A549 (cell line): Measurements from ENCODE around the gene VWC2. TPM values are rescaled to one million over a fixed set of nuclear protein-coding genes. Genes with fewer than 3 reads are reported as not detected.

Experiments used
- ATAC-seq, 2 experiments: fragments of 200-7000 bp in 1 of 2; fragments of >200 bp in 1 of 2; cut with Nextera tagmentation in 1 of 2; cut with Tn5 transposase in 1 of 2; 3 replicates each; pipeline versions ENCODE4 v1.8.0 to v1.9.1; 2018 to 2020; ENCODE audit warnings: mild to moderate bottlenecking in 1 of 2, moderate library complexity in 1 of 2
- CTCF ChIA-PET: fragments of 300-600 bp; sonication (Branson Sonifier 250); formaldehyde crosslinking; extraction: SDS; loops from one replicate; lab custom pipeline; 2021; ENCODE audit warnings: antibody characterized with exemption, inconsistent platforms; lab: Yijun Ruan, JAX
- POLR2A ChIA-PET: fragments of 350-600 bp; formaldehyde crosslinking; extraction: SDS; loops from one replicate; lab custom pipeline; 2021; ENCODE audit warnings: antibody characterized with exemption, inconsistent platforms; lab: Yijun Ruan, JAX
- DNase-seq, 2 experiments: peaks; one replicate each; pipeline versions ENCODE4 v3.0.0 to v3.0.0-alpha.2; 2011 to 2016; ENCODE audit warnings: low read depth in 1 of 2, low spot score in 1 of 2
- FAIRE-seq: peaks from 2 replicates; lab custom pipeline; 2011; peaks lifted over from hg19 to GRCh38; lab: Jason Lieb, UNC
- H3K27ac ChIP-seq, 2 experiments: fragments of >200 bp; sonication (Bioruptor Twin); formaldehyde crosslinking; 3 replicates each; pipeline ENCODE4 v1.5.1; 2016 to 2017
- H3K4me1 ChIP-seq: fragments of >200 bp; sonication (Bioruptor Twin); formaldehyde crosslinking; 3 replicates; pipeline ENCODE4 v1.6.1; 2016
- H3K4me2 ChIP-seq: fragments of >200 bp; sonication (Bioruptor Twin); formaldehyde crosslinking; 3 replicates; pipeline ENCODE4 v1.6.1; 2016
- H3K4me3 ChIP-seq: fragments of >200 bp; sonication (Bioruptor Twin); formaldehyde crosslinking; 3 replicates; pipeline ENCODE4 v1.5.1; 2016
- H3K9me3 ChIP-seq: fragments of >200 bp; sonication (Bioruptor Twin); formaldehyde crosslinking; 3 replicates; pipeline ENCODE4 v1.6.1; 2016
- BCL3 ChIP-seq: fragments of >200 bp; sonication (Bioruptor Twin); formaldehyde crosslinking; IDR thresholded peaks from 3 replicates; pipeline ENCODE4 v1.6.1; 2016
- BHLHE40 ChIP-seq: IDR thresholded peaks from 2 replicates; pipeline ENCODE4 v1.6.1; 2012; ENCODE audit warnings: low read depth, low read length, inconsistent platforms
- CEBPB ChIP-seq, 2 experiments: fragments of >200 bp in 1 of 2; sonication (Bioruptor Twin) in 1 of 2; formaldehyde crosslinking in 1 of 2; IDR thresholded peaks; 2 replicates each; pipeline ENCODE4 v1.6.1; 2012 to 2016
- CHD4 ChIP-seq: fragments of 200-600 bp; sonication (generic); IDR thresholded peaks from 2 replicates; pipeline ENCODE4 v1.6.1; 2016; ENCODE audit warnings: antibody characterized with exemption, mild to moderate bottlenecking, borderline replicate concordance
- EHMT2 ChIP-seq: fragments of 200-600 bp; sonication (generic); IDR thresholded peaks from 2 replicates; pipeline ENCODE4 v1.6.1; 2016; ENCODE audit warnings: antibody characterized with exemption, low read depth, mild to moderate bottlenecking, moderate library complexity
- EP300 ChIP-seq, 2 experiments: fragments of >200 bp; sonication (Bioruptor Twin); formaldehyde crosslinking; IDR thresholded peaks; 2 replicates in 1 of 2; 3 replicates in 1 of 2; pipeline ENCODE4 v1.6.1; 2016 to 2017
- ESRRA ChIP-seq: fragments of 150-350 bp; IDR thresholded peaks from 2 replicates; pipeline ENCODE4 v1.6.1; 2014; ENCODE audit warnings: mild to moderate bottlenecking, low read length, borderline replicate concordance
- FOSB ChIP-seq: fragments of 250-450 bp; sonication (Bioruptor Pico); IDR thresholded peaks from 2 replicates; pipeline ENCODE4 v1.5.0; 2020; ENCODE audit warnings: mild to moderate bottlenecking, moderate library complexity
- HDAC2 ChIP-seq: fragments of 200-600 bp; sonication (generic); IDR thresholded peaks from 2 replicates; pipeline ENCODE4 v1.6.1; 2016
- HES2 ChIP-seq: fragments of >200 bp; sonication (Bioruptor Twin); formaldehyde crosslinking; IDR thresholded peaks from 2 replicates; pipeline ENCODE4 v1.6.1; 2016
- HMGXB4 ChIP-seq: fragments of 250-450 bp; sonication (Bioruptor Pico); IDR thresholded peaks from 2 replicates; pipeline ENCODE4 v1.5.0; 2021; ENCODE audit warnings: mild to moderate bottlenecking, moderate library complexity, borderline replicate concordance
- HOXB5 ChIP-seq: fragments of 250-450 bp; sonication (Bioruptor Pico); IDR thresholded peaks from 2 replicates; pipeline ENCODE4 v1.5.0; 2020; ENCODE audit warnings: mild to moderate bottlenecking, moderate library complexity
- JUNB ChIP-seq: fragments of >200 bp; sonication (Bioruptor Twin); formaldehyde crosslinking; IDR thresholded peaks from 2 replicates; pipeline ENCODE4 v1.6.1; 2016
- KDM1A ChIP-seq: fragments of 200-600 bp; sonication (generic); IDR thresholded peaks from 2 replicates; pipeline ENCODE4 v1.6.1; 2016; ENCODE audit warnings: low read depth, mild to moderate bottlenecking
- KDM5A ChIP-seq: fragments of 200-600 bp; sonication (generic); IDR thresholded peaks from 2 replicates; pipeline ENCODE4 v1.6.1; 2016; ENCODE audit warnings: antibody characterized with exemption, mild to moderate bottlenecking
- MAFK ChIP-seq: fragments of 450-650 bp; IDR thresholded peaks from 2 replicates; pipeline ENCODE4 v1.6.1; 2014; ENCODE audit not compliant: partially characterized antibody
- MYC ChIP-seq: IDR thresholded peaks from 2 replicates; pipeline ENCODE4 v1.6.1; 2012; ENCODE audit warnings: mild to moderate bottlenecking, inconsistent platforms, low read length, improper control_type of control experiment, borderline replicate concordance
- NPAS2 ChIP-seq: fragments of 250-450 bp; sonication (Bioruptor Pico); IDR thresholded peaks from 2 replicates; pipeline ENCODE4 v1.8.0; 2022; ENCODE audit warnings: mild to moderate bottlenecking, moderate library complexity, borderline replicate concordance
- PHF8 ChIP-seq: fragments of 200-600 bp; sonication (generic); IDR thresholded peaks from 2 replicates; pipeline ENCODE4 v1.6.1; 2016; ENCODE audit warnings: low read depth, mild to moderate bottlenecking, antibody characterized with exemption, moderate library complexity, borderline replicate concordance
- RCOR1 ChIP-seq: fragments of 150-350 bp; IDR thresholded peaks from 2 replicates; pipeline ENCODE4 v1.6.1; 2014; ENCODE audit warnings: antibody characterized with exemption, low read length, low read depth
- RFX5 ChIP-seq: fragments of 450-650 bp; IDR thresholded peaks from 2 replicates; pipeline ENCODE4 v1.7.1; 2014; ENCODE audit warnings: antibody characterized with exemption, mild to moderate bottlenecking, moderate library complexity
- SMC3 ChIP-seq: fragments of >200 bp; sonication (Bioruptor Twin); formaldehyde crosslinking; IDR thresholded peaks from 3 replicates; pipeline ENCODE4 v1.6.1; 2018; ENCODE audit warnings: inconsistent platforms
- TFCP2L1 ChIP-seq: fragments of 250-450 bp; sonication (Bioruptor Pico); IDR thresholded peaks from 2 replicates; pipeline ENCODE4 v1.5.0; 2021; ENCODE audit warnings: mild to moderate bottlenecking
- WGBS: methylation state at CpG from one replicate; pipeline ENCODE4 v1.1.6; 2017; ENCODE audit errors: missing lambda C conversion rate; 5-methylcytosine and 5-hydroxymethylcytosine counted together
- polyA plus RNA-seq, 4 experiments: library from polyadenylated mRNA; depleted of rRNA in 3 of 4; stranded (reverse); fragments of >200 nt; fragmentation: RNase III in 1 of 4; extraction: RNeasy Plus Mini Kit Qiagen cat#74134 plus additional on column Dnase treatment in 1 of 4; gene quantifications; 2 replicates in 3 of 4; 3 replicates in 1 of 4; pipeline ENCODE4 v1.2.3, GENCODE V29; 2011 to 2017
- TF ChIP-seq, protein P1 (sequence below): fragments of >200 bp; sonication (Bioruptor Twin); formaldehyde crosslinking; IDR thresholded peaks from 3 replicates; pipeline ENCODE4 v1.5.1; 2016

The VWC2 gene
- polyA plus RNA-seq, 2 of the 4 experiments (the other 2 are of a cell fraction), result not detected

- ChIA-PET POLR2A (no interaction called here), CTCF (no interaction called here)
- no peaks in the 10 kb centered on the region for H3K4me1 ChIP-seq
- TF ChIP-seq SMC3 (no peak), CEBPB (IDR thresholded peaks at IDR 0.05) (no peak), MYC (no peak), EP300 (IDR thresholded peaks at IDR 0.05) (no peak), EHMT2 (no peak), MAFK (no peak), RCOR1 (no peak), PHF8 (no peak), ESRRA (no peak), CHD4 (no peak)
- FAIRE-seq (no peak), DNase-seq (no peak), ATAC-seq (no peak)
- no peaks in the 10 kb centered on the region for H3K9me3 ChIP-seq
- H3K4me3 ChIP-seq, result no peak overlapping the region
- WGBS, result 1% methylated on average over 3 of the region's 3 CpGs
- no peak overlapping the region for H3K27ac ChIP-seq
- no peak overlapping the region for H3K4me2 ChIP-seq
Measured at GRCh38 chr7:49762666-49763065, 10.8 kb upstream of the VWC2 start.

DNA sequence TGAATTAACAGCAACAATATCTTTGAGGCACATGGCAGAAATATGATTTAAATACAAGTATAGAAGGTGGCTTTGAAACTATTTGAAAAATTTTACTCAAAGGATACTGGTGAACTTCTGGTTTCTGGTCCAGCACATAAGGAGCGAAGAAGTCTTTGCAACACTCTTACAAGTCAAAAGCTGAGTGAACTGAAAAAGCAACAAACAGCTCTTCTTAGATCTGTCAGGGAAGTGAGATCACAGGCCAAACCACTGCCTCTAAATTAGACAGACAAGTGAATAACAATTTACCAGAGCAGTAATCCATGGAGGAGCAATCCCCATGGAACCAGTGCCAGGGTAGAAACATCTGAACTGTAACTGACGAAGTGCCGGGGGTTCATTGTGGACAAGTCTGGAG, 9.6 kb upstream of the VWC2 start:
- FAIRE-seq (no peak), DNase-seq (no peak), ATAC-seq (no peak)
- CTCF ChIA-PET, result no interaction called here
- 30% methylated on average over 3 of the region's 3 CpGs for WGBS
- Histone ChIP-seq H3K9me3 (no peaks in the 10 kb centered on the region), H3K27ac (no peak overlapping the region), H3K4me2 (no peak overlapping the region), H3K4me1 (no peaks in the 10 kb centered on the region), H3K4me3 (no peak overlapping the region)
- POLR2A ChIA-PET, result no interaction called here
- no peak for TF ChIP-seq FOSB (CRISPR knock-in tag)
- no peak for TF ChIP-seq ESRRA
- no peak for TF ChIP-seq JUNB
- TF ChIP-seq HDAC2, result no peak
- no peak for TF ChIP-seq PHF8
- no peak for TF ChIP-seq CEBPB (IDR thresholded peaks at IDR 0.05)
- no peak for TF ChIP-seq HOXB5 (CRISPR knock-in tag)
- TF ChIP-seq BCL3, result no peak
- TF ChIP-seq BHLHE40, result no peak
- TF ChIP-seq KDM1A, result no peak
- no peak for TF ChIP-seq CHD4
- no peak for TF ChIP-seq NPAS2
- TF ChIP-seq, protein P1, sequence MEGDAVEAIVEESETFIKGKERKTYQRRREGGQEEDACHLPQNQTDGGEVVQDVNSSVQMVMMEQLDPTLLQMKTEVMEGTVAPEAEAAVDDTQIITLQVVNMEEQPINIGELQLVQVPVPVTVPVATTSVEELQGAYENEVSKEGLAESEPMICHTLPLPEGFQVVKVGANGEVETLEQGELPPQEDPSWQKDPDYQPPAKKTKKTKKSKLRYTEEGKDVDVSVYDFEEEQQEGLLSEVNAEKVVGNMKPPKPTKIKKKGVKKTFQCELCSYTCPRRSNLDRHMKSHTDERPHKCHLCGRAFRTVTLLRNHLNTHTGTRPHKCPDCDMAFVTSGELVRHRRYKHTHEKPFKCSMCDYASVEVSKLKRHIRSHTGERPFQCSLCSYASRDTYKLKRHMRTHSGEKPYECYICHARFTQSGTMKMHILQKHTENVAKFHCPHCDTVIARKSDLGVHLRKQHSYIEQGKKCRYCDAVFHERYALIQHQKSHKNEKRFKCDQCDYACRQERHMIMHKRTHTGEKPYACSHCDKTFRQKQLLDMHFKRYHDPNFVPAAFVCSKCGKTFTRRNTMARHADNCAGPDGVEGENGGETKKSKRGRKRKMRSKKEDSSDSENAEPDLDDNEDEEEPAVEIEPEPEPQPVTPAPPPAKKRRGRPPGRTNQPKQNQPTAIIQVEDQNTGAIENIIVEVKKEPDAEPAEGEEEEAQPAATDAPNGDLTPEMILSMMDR, result no peak
- TF ChIP-seq EHMT2, result no peak
- no peak for TF ChIP-seq KDM5A
- TF ChIP-seq TFCP2L1, result no peak
- TF ChIP-seq HMGXB4 (CRISPR knock-in tag), result no peak
- no peak for TF ChIP-seq HES2
- TF ChIP-seq RCOR1, result no peak
- TF ChIP-seq RFX5, result no peak
